ENCODE measurements around the gene FIGNL1.

GRCh38 chr7:50471970-50472369 lies 21.8 kb upstream of the FIGNL1 start:
- TF ChIP-seq EZH2phosphoT487 (conservative IDR thresholded peaks at IDR 0.05; ENCODE audit: low read length) (no peak), CTCF (IDR thresholded peaks at IDR 0.05; ENCODE audit: insufficient read depth, low read length, poor library complexity, severe bottlenecking) (no peak)

Measured in SU-DHL-6 (cell line).